Non-pigmented ciliary epithelial cell (primary cell): ENCODE results near the gene DRD2.

Experiments
- DNase-seq: peaks from one replicate; pipeline ENCODE4 v3.0.0-alpha.2; 2010; ENCODE audit warnings: low read depth

Gene DRD2

GRCh38 chr11:113369411-113369810 lies 105.8 kb downstream of the DRD2 start:
- DNase-seq, result no peak

DNA sequence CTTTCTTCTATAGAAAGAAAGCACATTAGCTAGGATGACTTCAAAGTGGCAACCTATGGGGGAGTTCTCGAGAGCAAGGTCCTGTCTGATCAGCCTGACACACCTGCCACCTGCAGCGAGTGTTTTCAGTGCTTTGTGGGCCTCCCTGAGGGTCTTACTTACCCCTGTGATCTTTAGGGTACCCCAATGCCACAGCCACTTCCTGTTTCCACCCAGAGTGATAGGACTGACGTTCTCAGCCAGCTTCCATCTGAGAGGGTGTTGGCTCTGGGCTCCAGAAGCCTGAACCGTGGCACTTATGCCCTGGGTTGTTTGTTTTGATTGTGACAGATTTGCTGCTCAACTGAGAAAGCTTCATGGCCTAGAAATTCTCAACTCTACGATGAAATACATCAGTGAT lies 109.3 kb downstream of the DRD2 start:
- DNase-seq, result no peak

DNA sequence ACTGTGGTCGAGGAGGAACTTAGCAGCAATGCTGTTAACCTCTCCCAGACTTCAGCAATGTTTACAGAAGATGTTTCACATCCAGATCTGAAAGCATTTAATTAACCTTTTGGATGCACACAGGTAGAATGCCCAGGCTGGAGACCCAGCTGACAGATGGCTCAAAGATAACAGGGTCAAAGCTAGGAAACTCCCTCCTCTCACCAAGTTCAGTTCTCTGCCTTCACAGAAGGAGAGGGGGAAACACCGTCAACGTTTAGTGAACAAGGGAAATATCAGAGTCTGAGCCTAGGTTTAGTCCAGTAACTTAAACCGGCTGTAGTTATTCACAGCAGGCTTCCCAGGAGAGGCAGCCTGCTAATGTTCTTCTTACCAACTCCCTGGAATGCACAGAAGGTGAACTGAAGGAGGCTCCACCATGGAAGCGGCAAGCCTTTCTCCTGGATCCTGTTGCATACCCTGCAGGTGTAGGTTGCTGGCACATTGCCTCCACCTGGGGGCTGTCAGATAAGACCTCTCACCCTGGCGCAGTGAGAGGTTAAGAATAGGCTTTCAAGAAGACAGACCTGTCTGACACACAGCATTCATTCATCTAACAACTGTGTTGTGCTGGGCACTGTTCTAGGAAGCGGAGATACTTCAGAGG lies 111.1 kb downstream of the DRD2 start:
- no peak for DNase-seq

GRCh38 chr11:113363406-113363805 lies 111.8 kb downstream of the DRD2 start:
- DNase-seq, result no peak
